Suppressor macrophage treated with lipopolysaccharide for 4 hours (primary cell): ENCODE measurements around the gene EIF4EBP3.

Experiments
- DNase-seq: peaks from one replicate; pipeline ENCODE4 v3.0.0-alpha.2; 2020

EIF4EBP3 gene

DNA sequence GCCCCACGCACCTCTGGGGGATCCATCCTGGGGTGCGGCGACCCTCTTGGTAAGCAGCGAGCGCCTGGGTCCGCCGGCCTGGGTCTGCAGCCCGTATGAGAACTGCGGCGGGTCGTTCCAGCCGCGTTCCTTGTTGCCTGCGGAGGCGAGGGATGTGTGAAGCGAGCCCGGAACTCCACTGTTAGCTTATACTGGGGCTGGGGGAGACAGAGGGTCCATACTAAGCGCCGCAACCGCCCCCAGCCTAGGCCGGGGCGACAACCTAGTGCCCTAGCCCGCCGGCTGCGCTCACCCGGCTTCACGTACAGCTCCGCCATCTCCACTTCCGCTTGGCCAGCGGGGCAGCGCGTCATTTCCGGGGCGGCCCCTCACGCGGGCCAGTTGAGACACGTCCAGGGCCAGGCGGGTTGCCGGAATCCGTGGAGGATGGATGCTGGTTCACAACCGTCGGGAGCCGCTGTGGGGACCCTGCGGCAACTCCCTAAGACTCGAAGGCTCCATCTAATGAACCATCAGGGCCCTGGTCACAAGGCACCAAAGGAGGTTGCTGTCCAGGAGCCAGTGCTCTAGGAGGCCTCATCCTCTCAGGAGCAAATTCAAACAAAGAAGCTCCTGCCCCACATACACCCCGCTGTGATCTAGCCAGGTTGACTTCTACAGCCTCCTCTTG lies 9.8 kb downstream of the EIF4EBP3 start, which contains the start of gene SRA1:
Gene SRA1 (minus strand): TSS at position 338 of the 670 bp plus-strand sequence. CDS start 21 bp downstream, at position 317.
- peak; percentile 97 for DNase-seq

- no peak for DNase-seq
Measured at GRCh38 chr5:140557965-140558364, 10.5 kb downstream of the EIF4EBP3 start.

- no peak for DNase-seq
Measured at GRCh38 chr5:140558542-140558941, 11.1 kb downstream of the EIF4EBP3 start.

DNA sequence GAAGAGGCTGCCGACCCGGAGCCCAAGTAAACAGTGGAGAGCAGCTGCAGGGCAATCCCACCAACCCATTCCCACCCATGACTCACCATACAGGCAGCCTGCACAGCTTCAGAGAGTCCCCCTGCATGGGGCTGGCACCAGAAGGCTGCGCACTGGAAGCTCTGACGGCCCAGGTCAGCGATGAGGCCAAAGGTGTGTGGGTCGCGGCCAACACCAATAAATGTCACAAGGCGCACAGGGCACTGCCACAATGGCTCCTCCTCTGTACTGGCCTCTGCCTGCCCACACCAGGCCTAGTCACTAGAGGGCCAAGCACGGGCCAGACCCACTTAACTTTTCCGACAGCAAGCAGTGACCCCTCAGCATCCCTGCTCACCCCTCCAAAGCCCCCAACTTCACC lies 12.8 kb downstream of the EIF4EBP3 start:
- DNase-seq = no peak

GRCh38 chr5:140561753-140562523 lies 14.5 kb downstream of the EIF4EBP3 start:
- DNase-seq = no peak

DNA sequence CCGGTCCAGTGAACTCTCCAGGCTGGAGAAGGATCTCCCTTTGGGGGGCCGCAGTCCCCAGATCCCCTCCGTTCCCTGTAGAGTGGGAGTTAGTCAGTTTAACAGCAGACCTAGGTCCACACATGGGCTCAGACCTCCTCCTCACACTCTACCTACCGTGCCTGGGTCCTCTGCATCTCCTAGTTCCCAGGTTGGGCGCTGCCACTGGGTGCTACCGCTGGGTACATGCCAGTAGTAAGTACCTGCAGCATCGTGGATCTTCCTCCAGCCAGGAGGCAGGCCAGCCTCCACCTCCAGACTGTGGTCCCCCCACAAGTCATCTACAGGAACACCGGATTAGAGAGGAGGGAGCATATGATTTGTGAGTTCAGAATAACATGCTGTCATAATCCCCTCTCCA lies 16.1 kb downstream of the EIF4EBP3 start:
- no peak for DNase-seq

- DNase-seq = peak; percentile 99
Measured at GRCh38 chr5:140564196-140565023, 16.9 kb downstream of the EIF4EBP3 start, which contains the start of the genes APBB3 and SLC35A4. Gene APBB3, minus strand, starts transcription at chr5:140564598. Its CDS starts 353 bp downstream, at chr5:140564245. Gene SLC35A4, plus strand, starts transcription at chr5:140564828. Its CDS starts 2,342 bp downstream, at chr5:140567170.

GRCh38 chr5:140565024-140565779 lies 17.7 kb downstream of the EIF4EBP3 start:
- peak; percentile 52 for DNase-seq

- no peak for DNase-seq
Measured at GRCh38 chr5:140565780-140566095, 18.3 kb downstream of the EIF4EBP3 start.

GRCh38 chr5:140566665-140567064 lies 19.2 kb downstream of the EIF4EBP3 start:
- no peak for DNase-seq

GRCh38 chr5:140567136-140567818 lies 19.8 kb downstream of the EIF4EBP3 start:
- no peak for DNase-seq

GRCh38 chr5:140567871-140568270 lies 20.4 kb downstream of the EIF4EBP3 start:
- DNase-seq = no peak

GRCh38 chr5:140568443-140569063 lies 21.1 kb downstream of the EIF4EBP3 start:
- DNase-seq = no peak

GRCh38 chr5:140569197-140569596 lies 21.7 kb downstream of the EIF4EBP3 start:
- peak; percentile 82 for DNase-seq

DNA sequence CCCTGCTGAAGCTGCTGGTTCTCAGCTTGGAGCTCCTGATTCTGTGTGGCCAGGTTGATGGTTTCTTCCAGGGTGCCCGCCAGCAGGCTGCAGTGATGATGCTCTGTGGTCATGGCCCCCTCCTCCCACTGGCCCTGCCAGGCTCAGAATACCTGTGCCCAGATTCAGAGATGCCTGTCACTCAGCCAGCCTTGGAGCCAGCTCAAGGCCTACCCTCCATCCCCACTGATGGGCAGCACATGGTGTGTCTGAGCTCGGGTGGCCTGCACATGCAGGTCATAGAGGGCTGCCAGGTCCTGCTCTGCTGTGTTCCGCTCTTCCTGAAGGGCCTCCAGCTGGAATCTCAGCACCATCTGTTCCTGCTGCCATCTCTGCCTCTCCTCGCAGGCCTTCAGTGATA lies 22.6 kb downstream of the EIF4EBP3 start:
- DNase-seq = no peak

DNA sequence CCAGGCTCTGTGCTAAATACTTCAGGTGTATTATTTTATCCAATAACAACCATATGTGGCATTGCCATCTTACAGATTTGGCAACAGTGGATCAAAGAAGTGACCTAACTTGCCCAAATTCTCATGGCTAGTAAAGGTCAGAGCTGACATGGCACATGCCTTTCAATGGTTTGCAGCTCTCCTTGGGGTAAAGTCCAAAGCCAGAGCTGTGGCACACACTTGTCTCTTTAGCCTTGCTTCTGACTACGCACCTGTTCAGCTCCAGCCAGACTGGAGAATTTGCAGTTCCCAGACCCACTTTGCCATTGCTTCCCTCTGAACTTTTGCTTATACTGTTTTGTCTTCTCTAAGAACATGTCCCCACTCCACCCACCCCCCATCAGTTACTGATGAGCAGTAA lies 23.0 kb downstream of the EIF4EBP3 start:
- DNase-seq = no peak

- no peak for DNase-seq
Measured at GRCh38 chr5:140571105-140571504, 23.6 kb downstream of the EIF4EBP3 start.

DNA sequence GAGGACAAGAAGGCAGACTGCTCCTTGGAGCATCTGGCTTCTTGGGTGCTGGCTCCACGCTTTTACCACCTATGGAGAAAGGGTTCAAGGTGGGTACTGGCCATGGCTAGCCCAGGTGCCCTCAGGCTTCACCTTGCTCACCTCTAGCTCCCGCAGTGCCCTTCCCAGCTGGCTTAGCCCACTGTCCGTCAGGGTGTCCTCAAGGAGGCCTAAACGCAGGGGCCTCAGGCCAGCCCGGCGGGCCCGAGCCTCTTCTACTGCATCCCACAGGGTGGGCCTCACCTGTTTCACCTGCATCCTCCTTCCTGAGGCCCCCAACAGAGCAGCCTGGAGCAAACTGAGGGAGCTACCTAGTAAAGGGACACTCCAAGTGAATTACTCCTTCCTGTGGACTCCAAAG lies 26.2 kb downstream of the EIF4EBP3 start:
- DNase-seq = no peak

DNA sequence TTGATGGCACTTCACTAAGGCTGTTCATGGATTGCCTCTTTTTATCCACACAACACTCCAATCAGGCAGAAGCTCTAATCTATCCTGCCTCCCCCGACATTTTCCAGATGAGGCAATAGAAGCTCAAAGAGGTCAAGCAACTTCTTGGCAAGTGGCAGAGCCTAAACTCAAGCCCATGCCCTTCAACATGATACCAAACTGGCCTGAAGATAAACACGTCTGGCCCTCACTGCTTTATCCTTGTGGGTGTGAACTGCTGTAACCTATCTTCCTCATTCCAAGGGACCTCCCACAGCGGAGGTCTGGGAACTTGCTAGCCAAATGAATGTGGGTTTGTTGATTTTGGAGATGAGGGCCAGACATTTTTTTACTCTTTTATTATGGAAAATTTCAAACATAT lies 26.7 kb downstream of the EIF4EBP3 start:
- DNase-seq = peak; percentile 38

DNA sequence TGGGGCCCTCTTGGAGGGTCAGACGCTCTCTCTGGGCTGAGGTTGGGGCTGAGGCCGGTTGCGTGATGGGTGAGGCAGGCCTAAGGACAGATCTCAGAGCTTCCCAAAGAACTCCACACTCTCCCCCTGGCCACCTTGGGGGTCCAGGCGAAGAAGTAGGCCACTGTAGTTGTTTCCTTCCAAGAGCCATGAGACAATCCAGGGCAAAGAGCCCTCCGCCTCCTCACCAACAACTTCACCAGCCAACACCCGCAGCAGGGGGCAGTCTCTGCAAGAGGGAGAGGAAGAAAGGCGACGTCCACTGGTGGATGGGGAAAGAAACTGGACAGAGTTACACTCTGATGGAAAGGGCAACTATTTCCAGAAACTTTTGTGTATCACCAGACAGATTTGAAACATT lies 27.8 kb downstream of the EIF4EBP3 start:
- DNase-seq = peak; percentile 87

DNA sequence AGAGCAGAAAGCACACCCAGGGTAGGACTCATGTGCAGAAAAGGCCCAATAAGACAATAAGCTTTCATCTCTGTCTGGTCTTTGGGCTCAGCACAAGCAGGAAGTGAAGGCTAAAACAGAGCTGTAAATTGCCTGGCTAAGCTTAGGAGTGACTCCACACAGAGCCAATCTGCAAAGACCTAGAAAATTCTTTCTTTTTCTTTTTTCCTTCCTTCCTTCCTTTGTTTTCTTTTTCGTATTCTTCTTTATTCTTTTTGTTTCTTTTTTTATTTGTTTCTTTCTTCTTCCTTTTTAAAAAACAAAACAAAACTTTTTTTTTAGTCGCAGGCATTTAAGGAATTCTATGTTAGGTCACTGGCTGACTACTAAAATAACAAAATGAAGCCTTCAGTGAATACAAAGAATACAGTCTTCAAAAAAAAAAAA lies 29.3 kb downstream of the EIF4EBP3 start:
- peak; percentile 42 for DNase-seq
